ENCODE results near the gene TNRC6A.
"Not testable (repeated sequence)": the region's sequence is repeated elsewhere in the genome, so short reads cannot be mapped to it uniquely, and the experiment has no call there.

The TNRC6A gene

GRCh38 chr16:24734382-24734781, 4.9 kb downstream of the TNRC6A start:
- H3K36me3 Mint-ChIP-seq (ENCODE audit: insufficient read depth) = peaks cover 27% of the 10 kb centered on the region
- no peak for ATAC-seq (replicated peaks)
- H3K4me1 Mint-ChIP-seq (ENCODE audit: low read depth in 2 of 2) = peaks cover 53 to 76% of the 10 kb centered on the region in 2 donors
- no peaks in the 10 kb centered on the region for H3K9me3 Mint-ChIP-seq
- H3K27me3 Mint-ChIP-seq = no peaks in the 10 kb centered on the region
- no peak overlapping the region for H3K4me3 Mint-ChIP-seq
- no peak for DNase-seq
- H3K27ac Mint-ChIP-seq = peak overlapping the region; percentile 64 to 80

- Mint-ChIP-seq H3K27me3 (no peaks in the 10 kb centered on the region), H3K9me3 (no peaks in the 10 kb centered on the region), H3K4me3 (peak overlapping the region in 1 of 2 donors; percentile 9), H3K36me3 (ENCODE audit: insufficient read depth) (peaks cover 22% of the 10 kb centered on the region), H3K4me1 (ENCODE audit: low read depth in 2 of 2) (peaks cover 54 to 79% of the 10 kb centered on the region in 2 donors), H3K27ac (peak overlapping the region in 1 of 2 donors; percentile 26)
- no peak for DNase-seq
- ATAC-seq (replicated peaks) = no peak
Observed at GRCh38 chr16:24736758-24737157, 7.3 kb downstream of the TNRC6A start.

GRCh38 chr16:24737391-24737871, 8.0 kb downstream of the TNRC6A start:
- ATAC-seq (replicated peaks) (no peak), DNase-seq (no peak)
- H3K4me1 Mint-ChIP-seq (ENCODE audit: low read depth in 2 of 2) = peaks cover 51 to 77% of the 10 kb centered on the region in 2 donors
- H3K27me3 Mint-ChIP-seq = no peaks in the 10 kb centered on the region
- no peaks in the 10 kb centered on the region for H3K9me3 Mint-ChIP-seq
- peak overlapping the region in 1 of 2 donors; percentile 25 for H3K4me3 Mint-ChIP-seq
- no peak overlapping the region for H3K27ac Mint-ChIP-seq
- peaks cover 17% of the 10 kb centered on the region for H3K36me3 Mint-ChIP-seq (ENCODE audit: insufficient read depth)

- ATAC-seq (replicated peaks) = no peak
- Mint-ChIP-seq H3K27ac (peak overlapping the region; percentile 78), H3K27me3 (no peaks in the 10 kb centered on the region), H3K9me3 (no peaks in the 10 kb centered on the region), H3K4me3 (peak overlapping the region in 1 of 2 donors; percentile 25), H3K36me3 (ENCODE audit: insufficient read depth) (peaks cover 14% of the 10 kb centered on the region), H3K4me1 (ENCODE audit: low read depth in 2 of 2) (peaks cover 51 to 74% of the 10 kb centered on the region in 2 donors)
- DNase-seq = no peak
Observed at GRCh38 chr16:24737916-24738594, 8.6 kb downstream of the TNRC6A start.

- H3K27ac Mint-ChIP-seq = peak overlapping the region in 1 of 2 donors; percentile 56
- ATAC-seq (replicated peaks) = no peak
- H3K4me1 Mint-ChIP-seq (ENCODE audit: low read depth in 2 of 2) = peaks cover 49 to 72% of the 10 kb centered on the region in 2 donors
Observed at GRCh38 chr16:24738895-24739294, 9.4 kb downstream of the TNRC6A start.

GRCh38 chr16:24741862-24742261, 12.4 kb downstream of the TNRC6A start:
- peak overlapping the region in 1 of 2 donors; percentile 23 for H3K4me3 Mint-ChIP-seq
- peaks cover 58 to 74% of the 10 kb centered on the region in 2 donors for H3K4me1 Mint-ChIP-seq (ENCODE audit: low read depth in 2 of 2)

More at GRCh38 chr16:24738895-24739294, 9.4 kb downstream of the TNRC6A start:
- Mint-ChIP-seq H3K4me3 (no peak overlapping the region), H3K36me3 (ENCODE audit: insufficient read depth) (peaks cover 12% of the 10 kb centered on the region), H3K27me3 (no peaks in the 10 kb centered on the region), H3K9me3 (no peaks in the 10 kb centered on the region)
- DNase-seq = no peak

GRCh38 chr16:24742610-24743009, 13.2 kb downstream of the TNRC6A start:
- Mint-ChIP-seq H3K36me3 (ENCODE audit: insufficient read depth) (peaks cover 11% of the 10 kb centered on the region), H3K27ac (peak overlapping the region in 1 of 2 donors; percentile 1), H3K4me1 (ENCODE audit: low read depth in 2 of 2) (peaks cover 61 to 74% of the 10 kb centered on the region in 2 donors)
- not testable (repeated sequence) for H3K9me3 Mint-ChIP-seq; H3K4me3 Mint-ChIP-seq; DNase-seq; ATAC-seq (replicated peaks); H3K27me3 Mint-ChIP-seq

More at GRCh38 chr16:24741862-24742261, 12.4 kb downstream of the TNRC6A start:
- DNase-seq (no peak), ATAC-seq (replicated peaks) (no peak)
- H3K27ac Mint-ChIP-seq = no peak overlapping the region
- no peaks in the 10 kb centered on the region for H3K9me3 Mint-ChIP-seq
- no peaks in the 10 kb centered on the region for H3K27me3 Mint-ChIP-seq
- peaks cover 11% of the 10 kb centered on the region for H3K36me3 Mint-ChIP-seq (ENCODE audit: insufficient read depth)

- Mint-ChIP-seq H3K27me3 (no peaks in the 10 kb centered on the region), H3K36me3 (ENCODE audit: insufficient read depth) (peaks cover 5% of the 10 kb centered on the region), H3K4me1 (ENCODE audit: low read depth in 2 of 2) (peaks cover 60 to 73% of the 10 kb centered on the region in 2 donors), H3K9me3 (no peaks in the 10 kb centered on the region), H3K27ac (peak overlapping the region in 1 of 2 donors; percentile 0), H3K4me3 (no peak overlapping the region)
- no peak for ATAC-seq (replicated peaks)
- no peak for DNase-seq
Observed at GRCh38 chr16:24745391-24745790, 15.9 kb downstream of the TNRC6A start.

GRCh38 chr16:24745791-24746190, 16.3 kb downstream of the TNRC6A start:
- H3K36me3 Mint-ChIP-seq (ENCODE audit: insufficient read depth) = peaks cover 5% of the 10 kb centered on the region
- peaks cover 59 to 74% of the 10 kb centered on the region in 2 donors for H3K4me1 Mint-ChIP-seq (ENCODE audit: low read depth in 2 of 2)
- no peak for DNase-seq
- no peaks in the 10 kb centered on the region for H3K9me3 Mint-ChIP-seq
- no peak overlapping the region for H3K4me3 Mint-ChIP-seq
- no peak for ATAC-seq (replicated peaks)
- peak overlapping the region in 1 of 2 donors; percentile 0 for H3K27ac Mint-ChIP-seq
- H3K27me3 Mint-ChIP-seq = no peaks in the 10 kb centered on the region

GRCh38 chr16:24747441-24747840, 18.0 kb downstream of the TNRC6A start:
- no peak for ATAC-seq (replicated peaks)
- no peak overlapping the region for H3K27ac Mint-ChIP-seq
- DNase-seq = no peak
- H3K36me3 Mint-ChIP-seq (ENCODE audit: insufficient read depth) = peaks cover 5% of the 10 kb centered on the region
- peaks cover 57 to 73% of the 10 kb centered on the region in 2 donors for H3K4me1 Mint-ChIP-seq (ENCODE audit: low read depth in 2 of 2)
- no peaks in the 10 kb centered on the region for H3K27me3 Mint-ChIP-seq
- H3K4me3 Mint-ChIP-seq = no peak overlapping the region
- H3K9me3 Mint-ChIP-seq = no peaks in the 10 kb centered on the region

GRCh38 chr16:24748242-24748641, 18.8 kb downstream of the TNRC6A start:
- H3K4me1 Mint-ChIP-seq (ENCODE audit: low read depth in 2 of 2) = peaks cover 62 to 78% of the 10 kb centered on the region in 2 donors
- no peaks in the 10 kb centered on the region for H3K9me3 Mint-ChIP-seq
- H3K27me3 Mint-ChIP-seq = no peaks in the 10 kb centered on the region
- peak overlapping the region in 1 of 2 donors; percentile 1 for H3K4me3 Mint-ChIP-seq
- no peak overlapping the region for H3K27ac Mint-ChIP-seq
- H3K36me3 Mint-ChIP-seq (ENCODE audit: insufficient read depth) = peaks cover 5% of the 10 kb centered on the region
- DNase-seq (no peak), ATAC-seq (replicated peaks) (no peak)

- Mint-ChIP-seq H3K4me1 (ENCODE audit: low read depth in 2 of 2) (peaks cover 57 to 72% of the 10 kb centered on the region in 2 donors), H3K27me3 (no peaks in the 10 kb centered on the region), H3K9me3 (no peaks in the 10 kb centered on the region), H3K4me3 (peak overlapping the region in 1 of 2 donors; percentile 1), H3K27ac (peak overlapping the region in 1 of 2 donors; percentile 35), H3K36me3 (ENCODE audit: insufficient read depth) (peaks cover 2% of the 10 kb centered on the region)
- no peak for ATAC-seq (replicated peaks)
- no peak for DNase-seq
Observed at GRCh38 chr16:24749310-24749709, 19.9 kb downstream of the TNRC6A start.

GRCh38 chr16:24749872-24750271, 20.4 kb downstream of the TNRC6A start:
- H3K4me3 Mint-ChIP-seq; H3K36me3 Mint-ChIP-seq (ENCODE audit: insufficient read depth); H3K27ac Mint-ChIP-seq; DNase-seq; H3K9me3 Mint-ChIP-seq; ATAC-seq (replicated peaks); H3K27me3 Mint-ChIP-seq: not testable (repeated sequence)
- H3K4me1 Mint-ChIP-seq (ENCODE audit: low read depth in 2 of 2) = peaks cover 57 to 73% of the 10 kb centered on the region in 2 donors

- Mint-ChIP-seq H3K9me3 (no peaks in the 10 kb centered on the region), H3K27ac (peak overlapping the region; percentile 9 to 16), H3K4me3 (no peak overlapping the region), H3K4me1 (ENCODE audit: low read depth in 2 of 2) (peaks cover 43 to 60% of the 10 kb centered on the region in 2 donors), H3K27me3 (no peaks in the 10 kb centered on the region), H3K36me3 (ENCODE audit: insufficient read depth) (peaks cover 2% of the 10 kb centered on the region)
- DNase-seq (no peak), ATAC-seq (replicated peaks) (no peak)
Observed at GRCh38 chr16:24753000-24753399, 23.5 kb downstream of the TNRC6A start.
